Stimulated activated naive B cell treated with anti-CD40 and anti-IgM and Interleukin-4, amounts not matched to agents 10 μg/mL and 1 μg/mL and 100 μg/mL, for 72 hours (primary cell): Measurements from ENCODE around the gene COL5A1.
A peak's percentile ranks its signal among the peaks of the same experiment; 100 is the strongest.

Source experiments
- ATAC-seq, 2 donors: fragments of 150-1000 bp; cut with Tn5 transposase; replicated peaks; 2 replicates each; pipeline ENCODE4 v1.10.0; 2021; ENCODE audit warnings: moderate library complexity in 1 of 2
- DNase-seq: peaks from one replicate; pipeline ENCODE4 v3.0.0; 2021
- H3K27ac Mint-ChIP-seq: one replicate; pipeline ENCODE4 v1.8.0; 2022; ENCODE audit warnings: mild to moderate bottlenecking, mixed read lengths
- H3K27me3 Mint-ChIP-seq, 2 donors: one replicate each; pipeline ENCODE4 v1.8.0; 2022; ENCODE audit warnings: mixed read lengths in 2 of 2
- H3K36me3 Mint-ChIP-seq, 2 donors: one replicate each; pipeline ENCODE4 v1.8.0; 2022; ENCODE audit warnings: mixed read lengths in 2 of 2, mild to moderate bottlenecking in 1 of 2
- H3K4me1 Mint-ChIP-seq, 2 donors: one replicate each; pipeline ENCODE4 v1.8.0; 2022; ENCODE audit warnings: mixed read lengths in 2 of 2, mild to moderate bottlenecking in 1 of 2
- H3K4me3 Mint-ChIP-seq, 2 donors: one replicate each; pipeline ENCODE4 v1.8.0; 2022; ENCODE audit warnings: mild to moderate bottlenecking in 2 of 2, mixed read lengths in 2 of 2, moderate library complexity in 1 of 2
- H3K9me3 Mint-ChIP-seq, 2 donors: one replicate each; pipeline ENCODE4 v1.8.0; 2022; ENCODE audit warnings: mixed read lengths in 2 of 2, mild to moderate bottlenecking in 1 of 2

COL5A1 gene

DNA sequence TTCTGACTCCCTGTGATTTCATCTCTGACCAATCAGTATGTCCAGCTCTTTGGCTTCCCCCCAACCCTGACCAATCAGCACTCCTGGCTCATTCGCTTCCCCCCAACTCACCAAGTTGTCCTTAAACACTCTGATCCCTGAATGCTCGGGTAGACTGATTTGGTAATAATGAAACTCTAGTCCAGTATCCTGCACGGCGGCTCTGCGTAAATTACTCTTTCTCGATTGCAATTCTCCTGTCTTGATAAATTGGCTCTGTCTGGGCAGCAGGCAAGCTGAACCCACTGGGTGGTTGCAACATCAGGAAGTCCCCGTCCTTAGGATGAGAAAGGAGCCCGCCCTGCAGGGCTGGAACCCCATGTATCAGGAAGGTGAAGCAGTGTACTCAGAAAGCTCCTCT lies 249.4 kb downstream of the COL5A1 start:
- ATAC-seq = no peak
- Mint-ChIP-seq H3K36me3 (peaks cover 0 to 4% of the 10 kb centered on the region in 2 donors), H3K27me3 (peaks cover 58 to 60% of the 10 kb centered on the region in 2 donors)

GRCh38 chr9:134891713-134892112 lies 250.1 kb downstream of the COL5A1 start:
- Mint-ChIP-seq H3K27me3 (peaks cover 52 to 53% of the 10 kb centered on the region in 2 donors), H3K27ac (peak overlapping the region; percentile 1), H3K36me3 (peaks cover 0 to 4% of the 10 kb centered on the region in 2 donors), H3K4me1 (peaks cover 5 to 21% of the 10 kb centered on the region in 2 donors), H3K4me3 (no peak overlapping the region), H3K9me3 (peaks cover 2 to 5% of the 10 kb centered on the region in 2 donors)
- no peak for ATAC-seq
- no peak for DNase-seq

More for the DNA sequence above, 249.4 kb downstream of the COL5A1 start:
- no peak overlapping the region for H3K4me3 Mint-ChIP-seq
- H3K27ac Mint-ChIP-seq = no peak overlapping the region
- H3K9me3 Mint-ChIP-seq = peaks cover 2 to 5% of the 10 kb centered on the region in 2 donors
- no peak for DNase-seq
- H3K4me1 Mint-ChIP-seq = peaks cover 5 to 21% of the 10 kb centered on the region in 2 donors

DNA sequence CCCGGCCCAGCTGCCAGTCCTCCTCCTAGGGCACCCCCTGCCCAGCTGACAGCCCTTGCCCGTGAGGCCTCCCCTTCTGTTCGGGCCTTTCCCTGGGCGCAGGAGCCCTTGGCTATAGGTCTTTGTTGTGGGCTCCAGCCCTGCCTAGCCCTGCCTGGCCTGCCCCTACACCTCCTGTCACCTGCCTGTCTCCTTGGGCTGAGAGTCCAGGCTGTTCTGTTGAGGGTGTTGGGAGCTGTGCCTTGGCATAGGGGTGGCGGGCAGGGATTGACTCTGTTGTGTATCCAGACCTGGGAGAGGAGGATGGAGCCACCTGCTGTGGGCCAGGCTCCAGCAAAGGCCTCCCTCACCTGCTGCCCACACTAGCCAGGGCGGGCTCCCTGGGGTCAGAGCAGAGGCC lies 250.6 kb downstream of the COL5A1 start:
- DNase-seq (no peak), ATAC-seq (no peak)
- no peak overlapping the region for H3K4me3 Mint-ChIP-seq
- peaks cover 2 to 5% of the 10 kb centered on the region in 2 donors for H3K9me3 Mint-ChIP-seq
- no peak overlapping the region for H3K27ac Mint-ChIP-seq
- peaks cover 0 to 4% of the 10 kb centered on the region in 2 donors for H3K36me3 Mint-ChIP-seq
- peaks cover 5 to 17% of the 10 kb centered on the region in 2 donors for H3K4me1 Mint-ChIP-seq
- H3K27me3 Mint-ChIP-seq = peaks cover 48 to 52% of the 10 kb centered on the region in 2 donors

DNA sequence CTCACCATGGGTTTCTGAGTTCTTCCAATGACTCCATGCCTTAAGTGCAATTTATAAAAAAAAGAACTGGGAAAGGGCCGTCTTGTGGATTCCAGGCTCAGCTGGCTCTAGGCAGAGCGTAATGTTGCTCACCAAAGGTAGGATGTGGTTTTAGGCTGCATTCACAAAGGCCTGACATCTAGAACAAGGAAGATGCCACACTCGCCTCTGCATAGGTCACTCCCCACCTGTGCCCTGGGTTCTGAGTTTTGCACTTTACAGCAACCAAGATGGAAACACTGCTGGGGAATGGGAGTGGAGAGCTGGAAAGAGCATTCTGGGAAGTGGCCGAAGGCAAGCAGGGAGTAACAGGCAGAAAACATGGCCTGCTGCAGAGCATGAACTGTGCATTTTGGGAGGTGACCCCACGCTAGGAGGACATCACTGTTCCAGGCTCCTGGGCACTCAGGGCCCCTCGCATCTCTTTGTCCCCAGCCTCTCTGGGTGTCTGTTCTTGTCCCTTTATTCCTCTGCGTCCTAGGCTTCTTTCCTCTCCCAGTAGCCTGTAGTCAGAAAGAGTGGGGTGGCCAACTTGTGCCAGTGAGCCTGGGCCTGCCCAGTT lies 251.3 kb downstream of the COL5A1 start:
- peaks cover 2 to 5% of the 10 kb centered on the region in 2 donors for H3K9me3 Mint-ChIP-seq
- peaks cover 41 to 49% of the 10 kb centered on the region in 2 donors for H3K27me3 Mint-ChIP-seq
- no peak for DNase-seq
- H3K36me3 Mint-ChIP-seq = peaks cover 0 to 4% of the 10 kb centered on the region in 2 donors
- ATAC-seq = no peak
- H3K4me3 Mint-ChIP-seq = no peak overlapping the region
- no peak overlapping the region for H3K27ac Mint-ChIP-seq
- peaks cover 5 to 10% of the 10 kb centered on the region in 2 donors for H3K4me1 Mint-ChIP-seq
